Measurements from ENCODE around the gene COL13A1. TPM values are rescaled to one million over a fixed set of nuclear protein-coding genes. Genes with fewer than 3 reads are reported as not detected.

The COL13A1 gene
- total and polyA plus RNA-seq, 2 experiments from 2014 or later = 5.2 to 8.6 TPM

DNA sequence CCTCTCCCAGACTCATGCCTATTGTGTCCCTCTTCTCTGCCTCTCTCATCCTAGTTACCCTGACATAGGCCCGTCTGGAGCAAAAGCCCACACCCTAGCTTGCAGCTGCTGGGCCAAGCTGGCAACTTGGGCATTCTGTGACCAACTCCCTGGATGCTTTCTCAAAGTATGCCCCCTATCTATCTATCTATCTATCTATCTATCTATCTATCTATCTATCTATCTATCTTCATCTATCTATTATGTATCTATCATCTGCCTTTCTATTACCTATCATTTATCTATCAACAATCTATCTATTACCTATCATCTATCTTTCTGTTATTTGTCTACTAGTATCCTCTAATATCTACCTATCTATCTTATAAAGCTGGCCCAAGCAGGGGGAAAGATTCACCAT, 45.4 kb upstream of the COL13A1 start (continued):
- TF ChIP-seq, protein P1, sequence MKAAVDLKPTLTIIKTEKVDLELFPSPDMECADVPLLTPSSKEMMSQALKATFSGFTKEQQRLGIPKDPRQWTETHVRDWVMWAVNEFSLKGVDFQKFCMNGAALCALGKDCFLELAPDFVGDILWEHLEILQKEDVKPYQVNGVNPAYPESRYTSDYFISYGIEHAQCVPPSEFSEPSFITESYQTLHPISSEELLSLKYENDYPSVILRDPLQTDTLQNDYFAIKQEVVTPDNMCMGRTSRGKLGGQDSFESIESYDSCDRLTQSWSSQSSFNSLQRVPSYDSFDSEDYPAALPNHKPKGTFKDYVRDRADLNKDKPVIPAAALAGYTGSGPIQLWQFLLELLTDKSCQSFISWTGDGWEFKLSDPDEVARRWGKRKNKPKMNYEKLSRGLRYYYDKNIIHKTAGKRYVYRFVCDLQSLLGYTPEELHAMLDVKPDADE (IDR thresholded peaks at IDR 0.05) = no peak
- TF ChIP-seq ZNF114 (CRISPR knock-in tag; IDR thresholded peaks at IDR 0.05) = no peak

DNA sequence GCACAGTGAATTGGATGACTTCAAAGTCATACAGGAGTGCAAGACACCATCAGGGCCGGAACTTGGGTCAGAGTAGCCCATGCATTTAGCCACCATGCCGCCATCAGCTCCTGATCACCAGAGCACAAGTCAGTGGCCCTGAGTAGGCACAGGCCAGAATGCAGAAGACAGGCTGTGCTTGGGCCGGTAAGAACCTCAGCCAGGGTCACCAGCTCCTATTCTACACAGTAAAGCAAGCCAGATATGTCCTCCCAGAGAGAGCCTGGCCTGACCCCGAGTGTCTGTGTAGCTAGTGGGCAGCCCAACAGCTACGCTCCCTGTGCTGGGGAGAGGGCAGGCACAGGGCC, 44.5 kb upstream of the COL13A1 start:
- Mint-ChIP-seq H3K27me3 (ENCODE audit: insufficient read depth, low read depth, poor library complexity) (peaks cover 4% of the 10 kb centered on the region), H3K4me1 (peaks cover 3% of the 10 kb centered on the region), H3K9me3 (no peaks in the 10 kb centered on the region), H3K4me3 (no peak overlapping the region), H3K27ac (no peak overlapping the region), H3K36me3 (ENCODE audit: low read depth) (no peaks in the 10 kb centered on the region)
- H3K79me2 ChIP-seq (replicated peaks; ENCODE audit: insufficient read depth) = no peaks in the 10 kb centered on the region
- no peaks in the 10 kb centered on the region for H3K27me3 ChIP-seq (ENCODE audit: insufficient read depth)
- no peaks in the 10 kb centered on the region for H3F3A ChIP-seq (replicated peaks; ENCODE audit: low read depth)
- no peak for DNase-seq (ENCODE audit: low spot score)
- no peaks in the 10 kb centered on the region for H4K20me1 ChIP-seq (replicated peaks; ENCODE audit: insufficient read depth)
- no peak overlapping the region for H3K4me2 ChIP-seq
- no peak overlapping the region for H3K27ac ChIP-seq (ENCODE audit: low read depth)
- no peak overlapping the region for H2AFZ ChIP-seq
- ATAC-seq = no peak
- no peaks in the 10 kb centered on the region for H3K36me3 ChIP-seq (ENCODE audit: insufficient read depth)
- H3K4me1 ChIP-seq (ENCODE audit: insufficient read depth) = no peaks in the 10 kb centered on the region
- H3K4me3 ChIP-seq = no peak overlapping the region
- H3K9me2 ChIP-seq (ENCODE audit: insufficient read depth) = no peaks in the 10 kb centered on the region; the same call in 1 of the 2 replicates
- TF ChIP-seq, protein P1 (IDR thresholded peaks at IDR 0.05) = no peak
- TF ChIP-seq EZH2 (IDR thresholded peaks at IDR 0.05; ENCODE audit: low read depth, unreplicated experiment) = no peak
- no peak for TF ChIP-seq ZNF331 (CRISPR knock-in tag; IDR thresholded peaks at IDR 0.05; ENCODE audit: low read depth)
- TF ChIP-seq, protein P2, sequence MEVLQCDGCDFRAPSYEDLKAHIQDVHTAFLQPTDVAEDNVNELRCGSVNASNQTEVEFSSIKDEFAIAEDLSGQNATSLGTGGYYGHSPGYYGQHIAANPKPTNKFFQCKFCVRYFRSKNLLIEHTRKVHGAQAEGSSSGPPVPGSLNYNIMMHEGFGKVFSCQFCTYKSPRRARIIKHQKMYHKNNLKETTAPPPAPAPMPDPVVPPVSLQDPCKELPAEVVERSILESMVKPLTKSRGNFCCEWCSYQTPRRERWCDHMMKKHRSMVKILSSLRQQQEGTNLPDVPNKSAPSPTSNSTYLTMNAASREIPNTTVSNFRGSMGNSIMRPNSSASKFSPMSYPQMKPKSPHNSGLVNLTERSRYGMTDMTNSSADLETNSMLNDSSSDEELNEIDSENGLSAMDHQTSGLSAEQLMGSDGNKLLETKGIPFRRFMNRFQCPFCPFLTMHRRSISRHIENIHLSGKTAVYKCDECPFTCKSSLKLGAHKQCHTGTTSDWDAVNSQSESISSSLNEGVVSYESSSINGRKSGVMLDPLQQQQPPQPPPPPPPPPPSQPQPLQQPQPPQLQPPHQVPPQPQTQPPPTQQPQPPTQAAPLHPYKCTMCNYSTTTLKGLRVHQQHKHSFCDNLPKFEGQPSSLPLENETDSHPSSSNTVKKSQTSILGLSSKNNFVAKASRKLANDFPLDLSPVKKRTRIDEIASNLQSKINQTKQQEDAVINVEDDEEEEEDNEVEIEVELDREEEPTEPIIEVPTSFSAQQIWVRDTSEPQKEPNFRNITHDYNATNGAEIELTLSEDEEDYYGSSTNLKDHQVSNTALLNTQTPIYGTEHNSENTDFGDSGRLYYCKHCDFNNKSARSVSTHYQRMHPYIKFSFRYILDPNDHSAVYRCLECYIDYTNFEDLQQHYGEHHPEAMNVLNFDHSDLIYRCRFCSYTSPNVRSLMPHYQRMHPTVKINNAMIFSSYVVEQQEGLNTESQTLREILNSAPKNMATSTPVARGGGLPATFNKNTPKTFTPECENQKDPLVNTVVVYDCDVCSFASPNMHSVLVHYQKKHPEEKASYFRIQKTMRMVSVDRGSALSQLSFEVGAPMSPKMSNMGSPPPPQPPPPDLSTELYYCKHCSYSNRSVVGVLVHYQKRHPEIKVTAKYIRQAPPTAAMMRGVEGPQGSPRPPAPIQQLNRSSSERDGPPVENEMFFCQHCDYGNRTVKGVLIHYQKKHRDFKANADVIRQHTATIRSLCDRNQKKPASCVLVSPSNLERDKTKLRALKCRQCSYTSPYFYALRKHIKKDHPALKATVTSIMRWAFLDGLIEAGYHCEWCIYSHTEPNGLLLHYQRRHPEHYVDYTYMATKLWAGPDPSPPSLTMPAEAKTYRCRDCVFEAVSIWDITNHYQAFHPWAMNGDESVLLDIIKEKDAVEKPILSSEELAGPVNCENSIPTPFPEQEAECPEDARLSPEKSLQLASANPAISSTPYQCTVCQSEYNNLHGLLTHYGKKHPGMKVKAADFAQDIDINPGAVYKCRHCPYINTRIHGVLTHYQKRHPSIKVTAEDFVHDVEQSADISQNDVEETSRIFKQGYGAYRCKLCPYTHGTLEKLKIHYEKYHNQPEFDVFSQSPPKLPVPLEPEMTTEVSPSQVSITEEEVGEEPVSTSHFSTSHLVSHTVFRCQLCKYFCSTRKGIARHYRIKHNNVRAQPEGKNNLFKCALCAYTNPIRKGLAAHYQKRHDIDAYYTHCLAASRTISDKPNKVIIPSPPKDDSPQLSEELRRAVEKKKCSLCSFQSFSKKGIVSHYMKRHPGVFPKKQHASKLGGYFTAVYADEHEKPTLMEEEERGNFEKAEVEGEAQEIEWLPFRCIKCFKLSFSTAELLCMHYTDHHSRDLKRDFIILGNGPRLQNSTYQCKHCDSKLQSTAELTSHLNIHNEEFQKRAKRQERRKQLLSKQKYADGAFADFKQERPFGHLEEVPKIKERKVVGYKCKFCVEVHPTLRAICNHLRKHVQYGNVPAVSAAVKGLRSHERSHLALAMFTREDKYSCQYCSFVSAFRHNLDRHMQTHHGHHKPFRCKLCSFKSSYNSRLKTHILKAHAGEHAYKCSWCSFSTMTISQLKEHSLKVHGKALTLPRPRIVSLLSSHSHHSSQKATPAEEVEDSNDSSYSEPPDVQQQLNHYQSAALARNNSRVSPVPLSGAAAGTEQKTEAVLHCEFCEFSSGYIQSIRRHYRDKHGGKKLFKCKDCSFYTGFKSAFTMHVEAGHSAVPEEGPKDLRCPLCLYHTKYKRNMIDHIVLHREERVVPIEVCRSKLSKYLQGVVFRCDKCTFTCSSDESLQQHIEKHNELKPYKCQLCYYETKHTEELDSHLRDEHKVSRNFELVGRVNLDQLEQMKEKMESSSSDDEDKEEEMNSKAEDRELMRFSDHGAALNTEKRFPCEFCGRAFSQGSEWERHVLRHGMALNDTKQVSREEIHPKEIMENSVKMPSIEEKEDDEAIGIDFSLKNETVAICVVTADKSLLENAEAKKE (CRISPR knock-in tag; IDR thresholded peaks at IDR 0.05) = no peak
- TF ChIP-seq JUNB (IDR thresholded peaks at IDR 0.05; ENCODE audit: unreplicated experiment) = no peak
- TF ChIP-seq, protein P3, sequence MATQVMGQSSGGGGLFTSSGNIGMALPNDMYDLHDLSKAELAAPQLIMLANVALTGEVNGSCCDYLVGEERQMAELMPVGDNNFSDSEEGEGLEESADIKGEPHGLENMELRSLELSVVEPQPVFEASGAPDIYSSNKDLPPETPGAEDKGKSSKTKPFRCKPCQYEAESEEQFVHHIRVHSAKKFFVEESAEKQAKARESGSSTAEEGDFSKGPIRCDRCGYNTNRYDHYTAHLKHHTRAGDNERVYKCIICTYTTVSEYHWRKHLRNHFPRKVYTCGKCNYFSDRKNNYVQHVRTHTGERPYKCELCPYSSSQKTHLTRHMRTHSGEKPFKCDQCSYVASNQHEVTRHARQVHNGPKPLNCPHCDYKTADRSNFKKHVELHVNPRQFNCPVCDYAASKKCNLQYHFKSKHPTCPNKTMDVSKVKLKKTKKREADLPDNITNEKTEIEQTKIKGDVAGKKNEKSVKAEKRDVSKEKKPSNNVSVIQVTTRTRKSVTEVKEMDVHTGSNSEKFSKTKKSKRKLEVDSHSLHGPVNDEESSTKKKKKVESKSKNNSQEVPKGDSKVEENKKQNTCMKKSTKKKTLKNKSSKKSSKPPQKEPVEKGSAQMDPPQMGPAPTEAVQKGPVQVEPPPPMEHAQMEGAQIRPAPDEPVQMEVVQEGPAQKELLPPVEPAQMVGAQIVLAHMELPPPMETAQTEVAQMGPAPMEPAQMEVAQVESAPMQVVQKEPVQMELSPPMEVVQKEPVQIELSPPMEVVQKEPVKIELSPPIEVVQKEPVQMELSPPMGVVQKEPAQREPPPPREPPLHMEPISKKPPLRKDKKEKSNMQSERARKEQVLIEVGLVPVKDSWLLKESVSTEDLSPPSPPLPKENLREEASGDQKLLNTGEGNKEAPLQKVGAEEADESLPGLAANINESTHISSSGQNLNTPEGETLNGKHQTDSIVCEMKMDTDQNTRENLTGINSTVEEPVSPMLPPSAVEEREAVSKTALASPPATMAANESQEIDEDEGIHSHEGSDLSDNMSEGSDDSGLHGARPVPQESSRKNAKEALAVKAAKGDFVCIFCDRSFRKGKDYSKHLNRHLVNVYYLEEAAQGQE (IDR thresholded peaks at IDR 0.05; ENCODE audit: unreplicated experiment) = no peak
- no peak for TF ChIP-seq ZNF114 (CRISPR knock-in tag; IDR thresholded peaks at IDR 0.05)
- TF ChIP-seq NANOG (IDR thresholded peaks at IDR 0.05; ENCODE audit: borderline replicate concordance) = no peak
- TF ChIP-seq POLR2AphosphoS5 (IDR thresholded peaks at IDR 0.05; ENCODE audit: low read depth) = no peak
- TF ChIP-seq, protein P4, sequence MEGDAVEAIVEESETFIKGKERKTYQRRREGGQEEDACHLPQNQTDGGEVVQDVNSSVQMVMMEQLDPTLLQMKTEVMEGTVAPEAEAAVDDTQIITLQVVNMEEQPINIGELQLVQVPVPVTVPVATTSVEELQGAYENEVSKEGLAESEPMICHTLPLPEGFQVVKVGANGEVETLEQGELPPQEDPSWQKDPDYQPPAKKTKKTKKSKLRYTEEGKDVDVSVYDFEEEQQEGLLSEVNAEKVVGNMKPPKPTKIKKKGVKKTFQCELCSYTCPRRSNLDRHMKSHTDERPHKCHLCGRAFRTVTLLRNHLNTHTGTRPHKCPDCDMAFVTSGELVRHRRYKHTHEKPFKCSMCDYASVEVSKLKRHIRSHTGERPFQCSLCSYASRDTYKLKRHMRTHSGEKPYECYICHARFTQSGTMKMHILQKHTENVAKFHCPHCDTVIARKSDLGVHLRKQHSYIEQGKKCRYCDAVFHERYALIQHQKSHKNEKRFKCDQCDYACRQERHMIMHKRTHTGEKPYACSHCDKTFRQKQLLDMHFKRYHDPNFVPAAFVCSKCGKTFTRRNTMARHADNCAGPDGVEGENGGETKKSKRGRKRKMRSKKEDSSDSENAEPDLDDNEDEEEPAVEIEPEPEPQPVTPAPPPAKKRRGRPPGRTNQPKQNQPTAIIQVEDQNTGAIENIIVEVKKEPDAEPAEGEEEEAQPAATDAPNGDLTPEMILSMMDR (conservative IDR thresholded peaks at IDR 0.05; ENCODE audit: low read depth in 2 of 2) = no peak
- no peak for TF ChIP-seq EZH2phosphoT487 (IDR thresholded peaks at IDR 0.05; ENCODE audit: unreplicated experiment)
- no peak for TF ChIP-seq CREB1 (CRISPR knock-in tag; IDR thresholded peaks at IDR 0.05; ENCODE audit: low read depth)
